Spleen (tissue), 11 donors: ENCODE measurements around the gene C2orf42. TPM values are rescaled to one million over a fixed set of nuclear protein-coding genes. Genes with fewer than 3 reads are reported as not detected.
A peak's percentile ranks its signal among the peaks of the same experiment; 100 is the strongest.
"Not testable (repeated sequence)": the region's sequence is repeated elsewhere in the genome, so short reads cannot be mapped to it uniquely, and the experiment has no call there.

ENCODE experiments used
- DNase-seq: peaks from one replicate; pipeline ENCODE4 v3.0.0-alpha.2; 2020
- H3K27ac ChIP-seq, 8 donors: fragments of 200-600 bp; sonication (generic) in 7 of 8; 1 replicate in 4 of 8; 2 replicates in 4 of 8; pipeline versions ENCODE4 v1.5.0 to v1.8.0; 2016 to 2021; ENCODE audit warnings: inconsistent platforms in 4 of 8, mild to moderate bottlenecking in 4 of 8, moderate library complexity in 1 of 8
- H3K27me3 ChIP-seq, 7 donors: fragments of 200-600 bp; sonication (generic) in 6 of 7; replicated peaks in 1 of 7; 1 replicate in 4 of 7; 2 replicates in 3 of 7; pipeline versions ENCODE4 v1.5.0 to v1.8.0; 2016 to 2021; ENCODE audit warnings: inconsistent platforms in 3 of 7, mild to moderate bottlenecking in 1 of 7
- H3K36me3 ChIP-seq, 6 donors: fragments of 200-600 bp; sonication (generic) in 5 of 6; 1 replicate in 4 of 6; 2 replicates in 2 of 6; pipeline versions ENCODE4 v1.5.0 to v1.8.0; 2016 to 2021; ENCODE audit warnings: inconsistent platforms in 2 of 6
- H3K4me1 ChIP-seq, 6 donors: fragments of 200-600 bp; sonication (generic) in 5 of 6; 1 replicate in 3 of 6; 2 replicates in 3 of 6; pipeline versions ENCODE4 v1.5.0 to v1.8.0; 2016 to 2021; ENCODE audit warnings: inconsistent platforms in 3 of 6
- H3K4me3 ChIP-seq, 8 donors: fragments of 200-600 bp; sonication (generic) in 7 of 8; 1 replicate in 4 of 8; 2 replicates in 4 of 8; pipeline versions ENCODE4 v1.5.0 to v1.8.0; 2016 to 2021; ENCODE audit warnings: inconsistent platforms in 4 of 8, mild to moderate bottlenecking in 4 of 8, moderate library complexity in 2 of 8
- H3K9me3 ChIP-seq, 8 donors: fragments of 200-600 bp; sonication (generic) in 7 of 8; 1 replicate in 4 of 8; 2 replicates in 4 of 8; pipeline versions ENCODE4 v1.5.0 to v1.8.0; 2016 to 2021; ENCODE audit warnings: inconsistent platforms in 4 of 8
- CTCF ChIP-seq, 11 experiments: fragments of 200-600 bp in 7 of 11; fragments of 450-650 bp in 4 of 11; sonication (generic) in 4 of 11; IDR thresholded peaks in 8 of 11; conservative IDR thresholded peaks in 3 of 11; 1 replicate in 7 of 11; 2 replicates in 4 of 11; pipeline versions ENCODE4 v1.4.0 to v1.8.0; 2016 to 2021; ENCODE audit warnings: antibody characterized with exemption in 11 of 11, inconsistent platforms in 4 of 11, mild to moderate bottlenecking in 1 of 11
- POLR2A ChIP-seq, 3 donors: fragments of 450-650 bp; IDR thresholded peaks; one replicate each; pipeline ENCODE4 v1.5.1; 2017; ENCODE audit warnings: antibody characterized with exemption in 3 of 3, mild to moderate bottlenecking in 1 of 3
- POLR2AphosphoS5 ChIP-seq, 3 donors: sonication (generic); formaldehyde crosslinking; IDR thresholded peaks; one replicate each; pipeline ENCODE4 v1.5.1; 2017; ENCODE audit warnings: antibody characterized with exemption in 3 of 3
- WGBS, 5 donors: extraction: QIAGEN DNeasy Blood & Tissue Kit in 3 of 5; methylation state at CpG; one replicate each; pipeline versions ENCODE4 v1.1.5 to v1.1.7; 2013 to 2018; 5-methylcytosine and 5-hydroxymethylcytosine counted together
- intact Hi-C: fragments of 100-400 bp; cut with DNase I; formaldehyde crosslinking; loops from one replicate; pipeline ENCODE4 v1.15.0; 2023; ENCODE audit warnings: low total_unique reads
- polyA plus RNA-seq, 3 donors: library from polyadenylated mRNA; stranded (reverse); fragments of 200-250 nt; gene quantifications; one replicate each; pipeline ENCODE4 v1.2.1, GENCODE V29; 2013
- total RNA-seq, 7 donors: library from RNA; depleted of rRNA in 3 of 7; stranded (reverse); fragments of >200 nt in 3 of 7; fragmentation: NEBNext Ultra II Directional in 4 of 7; extraction: Animal tissue kit (Norgen Biotek cat#: 25700) in 4 of 7; gene quantifications; one replicate each; pipeline versions ENCODE4 v1.1.0 to v1.2.1, GENCODE V29; 2016 to 2021
- donor health status: healthy with polysubstance abuse.
- donor health status: DM: no; HTN: no; CAD: no; lungs with moderate emphysema.
- donor health status: DM: no; HTN: no; CAD: no.
- donor health status: Bipolar disorder and iron deficiency.
- donor health status: healthy.
- donor health status: DM: no; HTN: no; CAD: no.
- donor health status: DM: yes; HTN: yes; CAD: no.

C2orf42 gene
- total and polyA plus RNA-seq, 10 donors, result 6.0 to 24.3 (median 18.0) TPM

DNA sequence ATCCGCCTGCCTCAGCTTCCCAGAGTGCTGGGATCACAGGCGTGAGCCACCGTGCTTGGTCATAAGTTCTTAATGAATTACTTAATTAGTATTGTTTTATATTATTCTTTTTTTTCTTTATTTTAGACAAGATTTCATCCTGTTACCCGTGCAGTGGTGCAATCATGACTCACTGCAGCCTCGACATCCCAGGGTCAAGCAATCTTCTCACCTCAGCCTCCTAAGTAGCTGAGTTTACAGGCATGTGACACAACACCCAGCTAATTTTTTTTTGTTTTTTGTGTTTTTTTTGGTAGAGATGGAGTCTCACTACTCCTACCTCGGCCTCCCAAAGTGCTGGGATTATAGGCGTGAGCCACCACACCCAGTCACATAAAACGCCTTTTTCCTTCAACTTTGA, 17.3 kb downstream of the C2orf42 start:
- no peaks in the 10 kb centered on the region for H3K4me1 ChIP-seq
- no peaks in the 10 kb centered on the region for H3K9me3 ChIP-seq
- WGBS, 5 donors, result 86 to 93% (median 89%) methylated on average over 8 of the region's 8 CpGs
- H3K36me3 ChIP-seq, result peaks cover 3 to 100% (median 87%) of the 10 kb centered on the region in 6 donors
- TF ChIP-seq POLR2A (IDR thresholded peaks at IDR 0.05), result no peak
- TF ChIP-seq POLR2AphosphoS5 (IDR thresholded peaks at IDR 0.05), result no peak
- no peak for TF ChIP-seq CTCF (IDR thresholded peaks at IDR 0.05 in 8 of 11, conservative IDR thresholded peaks at IDR 0.05 in 3 of 11)
- no peak for DNase-seq
- intact Hi-C loops, result no loop called here
- H3K27me3 ChIP-seq, result no peaks in the 10 kb centered on the region
- H3K27ac ChIP-seq, result no peak overlapping the region
- no peak overlapping the region for H3K4me3 ChIP-seq

GRCh38 chr2:70169654-70170245, 21.1 kb downstream of the C2orf42 start:
- peaks cover 0 to 100% (median 82%) of the 10 kb centered on the region in 6 donors for H3K36me3 ChIP-seq
- DNase-seq, intact Hi-C loops, H3K27ac ChIP-seq, H3K4me3 ChIP-seq, H3K9me3 ChIP-seq, H3K4me1 ChIP-seq, H3K27me3 ChIP-seq: not testable (repeated sequence)
- 96 to 99% (median 97%) methylated on average over 11 of the region's 11 CpGs for whole genome bisulfite sequencing, 5 donors

DNA sequence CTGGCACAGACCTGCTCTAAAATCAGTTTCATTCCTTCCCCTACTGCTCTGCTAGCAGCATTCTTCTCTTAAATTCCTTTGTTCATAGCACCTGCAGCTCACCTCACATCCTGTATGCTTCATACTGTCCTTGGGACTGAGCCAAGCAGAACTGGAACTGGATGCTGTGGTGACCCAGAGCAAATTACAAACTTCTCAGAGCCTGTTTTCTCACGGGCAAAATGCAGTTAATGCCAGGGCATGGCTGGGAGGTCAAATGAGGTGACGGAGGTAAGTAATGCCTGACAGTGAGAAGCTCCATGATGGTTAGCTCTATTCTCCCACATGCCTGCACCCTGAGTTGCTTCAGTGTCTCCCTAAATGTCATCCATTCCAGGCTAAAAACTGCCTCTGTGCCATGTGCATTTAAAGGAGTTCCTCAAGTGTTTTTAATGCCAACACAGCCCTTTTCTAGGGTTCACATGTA, 29.7 kb downstream of the C2orf42 start:
- peak; percentile 6 for DNase-seq

DNA sequence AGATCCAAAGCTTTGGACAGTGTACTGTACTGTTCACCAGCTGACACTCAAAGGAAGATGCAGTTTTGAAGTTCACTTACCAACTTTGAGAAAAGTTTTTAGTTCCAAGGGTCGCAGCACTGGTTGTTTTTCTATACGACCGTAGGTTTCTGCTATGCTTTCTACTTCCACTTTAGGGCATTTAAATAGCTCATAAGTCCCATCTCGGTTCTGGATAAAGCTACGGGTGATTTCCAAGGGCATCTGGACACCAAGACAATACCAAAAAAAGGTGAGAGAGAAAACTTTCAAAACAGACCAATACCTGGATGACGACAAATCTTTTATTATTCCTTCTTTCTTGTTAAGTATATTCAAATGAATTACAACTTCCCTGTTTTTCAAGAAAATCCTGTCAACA, 30.3 kb downstream of the C2orf42 start:
- Histone ChIP-seq H3K36me3 (peaks cover 0 to 99% (median 76%) of the 10 kb centered on the region in 6 donors), H3K27ac (peak overlapping the region in 1 of 8 donors; percentile 8), H3K4me3 (no peak overlapping the region), H3K4me1 (no peaks in the 10 kb centered on the region), H3K27me3 (no peaks in the 10 kb centered on the region), H3K9me3 (no peaks in the 10 kb centered on the region)
- 85 to 93% (median 91%) methylated on average over 6 of the region's 6 CpGs for WGBS, 5 donors
- DNase-seq, result no peak
- intact Hi-C loops, result no loop called here
- TF ChIP-seq CTCF (IDR thresholded peaks at IDR 0.05 in 8 of 11, conservative IDR thresholded peaks at IDR 0.05 in 3 of 11) (no peak), POLR2AphosphoS5 (IDR thresholded peaks at IDR 0.05) (no peak), POLR2A (IDR thresholded peaks at IDR 0.05) (no peak)

More for the DNA sequence above, 29.7 kb downstream of the C2orf42 start:
- 45 to 83% (median 72%) methylated on average over 2 of the region's 2 CpGs for WGBS, 5 donors
- intact Hi-C loops, result no loop called here
- no peak overlapping the region for H3K4me3 ChIP-seq
- H3K27ac ChIP-seq, result peak overlapping the region in 1 of 8 donors; percentile 8
- TF ChIP-seq CTCF (IDR thresholded peaks at IDR 0.05 in 8 of 11, conservative IDR thresholded peaks at IDR 0.05 in 3 of 11), result no peak
- no peak for TF ChIP-seq POLR2A (IDR thresholded peaks at IDR 0.05)
- TF ChIP-seq POLR2AphosphoS5 (IDR thresholded peaks at IDR 0.05), result no peak
- no peaks in the 10 kb centered on the region for H3K4me1 ChIP-seq
- peaks cover 0 to 99% (median 80%) of the 10 kb centered on the region in 6 donors for H3K36me3 ChIP-seq
- no peaks in the 10 kb centered on the region for H3K27me3 ChIP-seq
- H3K9me3 ChIP-seq, result no peaks in the 10 kb centered on the region

GRCh38 chr2:70149130-70149686, 41.6 kb downstream of the C2orf42 start:
- not testable (repeated sequence) for H3K4me3 ChIP-seq, H3K27ac ChIP-seq, H3K27me3 ChIP-seq, H3K9me3 ChIP-seq, H3K4me1 ChIP-seq
- WGBS, 5 donors, result 91 to 96% (median 95%) methylated on average over 19 of the region's 19 CpGs
- DNase-seq, result peak; percentile 16
- intact Hi-C loops, result loop anchor here (5.0 kb wide), 1 partner anchor 33 kb away; no protein-coding TSS in a partner anchor
- peaks cover 0 to 45% (median 20%) of the 10 kb centered on the region in 6 donors for H3K36me3 ChIP-seq

GRCh38 chr2:70148211-70148760, 42.5 kb downstream of the C2orf42 start:
- Histone ChIP-seq H3K36me3 (peaks cover 0 to 45% (median 20%) of the 10 kb centered on the region in 6 donors), H3K4me1 (peaks cover 5 to 12% (median 7%) of the 10 kb centered on the region in 6 donors)
- H3K4me3 ChIP-seq, H3K9me3 ChIP-seq, H3K27ac ChIP-seq, H3K27me3 ChIP-seq: not testable (repeated sequence)
- intact Hi-C loops, result loop anchor here (5.0 kb wide), 1 partner anchor 34 kb away; no protein-coding TSS in a partner anchor
- peak; percentile 72 for DNase-seq
- WGBS, 5 donors, result 94 to 98% (median 95%) methylated on average over 11 to 25 of the region's 25 CpGs
